A549 (cell line): ENCODE results near the gene ANTXR1. TPM values are rescaled to one million over a fixed set of nuclear protein-coding genes. Genes with fewer than 3 reads are reported as not detected.
A peak's percentile ranks its signal among the peaks of the same experiment; 100 is the strongest.

Source experiments
- ATAC-seq, 2 experiments: fragments of 200-7000 bp in 1 of 2; fragments of >200 bp in 1 of 2; cut with Nextera tagmentation in 1 of 2; cut with Tn5 transposase in 1 of 2; 3 replicates each; pipeline versions ENCODE4 v1.8.0 to v1.9.1; 2018 to 2020; ENCODE audit warnings: mild to moderate bottlenecking in 1 of 2, moderate library complexity in 1 of 2
- CTCF ChIA-PET: fragments of 300-600 bp; sonication (Branson Sonifier 250); formaldehyde crosslinking; extraction: SDS; loops from one replicate; lab custom pipeline; 2021; ENCODE audit warnings: antibody characterized with exemption, inconsistent platforms; lab: Yijun Ruan, JAX
- POLR2A ChIA-PET: fragments of 350-600 bp; formaldehyde crosslinking; extraction: SDS; loops from one replicate; lab custom pipeline; 2021; ENCODE audit warnings: antibody characterized with exemption, inconsistent platforms; lab: Yijun Ruan, JAX
- DNase-seq, 2 experiments: peaks; one replicate each; pipeline versions ENCODE4 v3.0.0 to v3.0.0-alpha.2; 2011 to 2016; ENCODE audit warnings: low read depth in 1 of 2, low spot score in 1 of 2
- FAIRE-seq: peaks from 2 replicates; lab custom pipeline; 2011; peaks lifted over from hg19 to GRCh38; lab: Jason Lieb, UNC
- H3K27ac ChIP-seq, 2 experiments: fragments of >200 bp; sonication (Bioruptor Twin); formaldehyde crosslinking; 3 replicates each; pipeline ENCODE4 v1.5.1; 2016 to 2017
- H3K4me1 ChIP-seq: fragments of >200 bp; sonication (Bioruptor Twin); formaldehyde crosslinking; 3 replicates; pipeline ENCODE4 v1.6.1; 2016
- H3K4me2 ChIP-seq: fragments of >200 bp; sonication (Bioruptor Twin); formaldehyde crosslinking; 3 replicates; pipeline ENCODE4 v1.6.1; 2016
- H3K4me3 ChIP-seq: fragments of >200 bp; sonication (Bioruptor Twin); formaldehyde crosslinking; 3 replicates; pipeline ENCODE4 v1.5.1; 2016
- H3K9me3 ChIP-seq: fragments of >200 bp; sonication (Bioruptor Twin); formaldehyde crosslinking; 3 replicates; pipeline ENCODE4 v1.6.1; 2016
- CEBPB ChIP-seq, 2 experiments: fragments of >200 bp in 1 of 2; sonication (Bioruptor Twin) in 1 of 2; formaldehyde crosslinking in 1 of 2; IDR thresholded peaks; 2 replicates each; pipeline ENCODE4 v1.6.1; 2012 to 2016
- CTCF ChIP-seq: fragments of >200 bp; sonication (Bioruptor Twin); formaldehyde crosslinking; IDR thresholded peaks from 3 replicates; pipeline ENCODE4 v1.5.1; 2016
- EHF ChIP-seq: fragments of 250-450 bp; sonication (Bioruptor Pico); IDR thresholded peaks from 2 replicates; pipeline ENCODE4 v1.5.0; 2020; ENCODE audit warnings: mild to moderate bottlenecking
- EHMT2 ChIP-seq: fragments of 200-600 bp; sonication (generic); IDR thresholded peaks from 2 replicates; pipeline ENCODE4 v1.6.1; 2016; ENCODE audit warnings: antibody characterized with exemption, low read depth, mild to moderate bottlenecking, moderate library complexity
- EP300 ChIP-seq, 2 experiments: fragments of >200 bp; sonication (Bioruptor Twin); formaldehyde crosslinking; IDR thresholded peaks; 2 replicates in 1 of 2; 3 replicates in 1 of 2; pipeline ENCODE4 v1.6.1; 2016 to 2017
- ESRRA ChIP-seq: fragments of 150-350 bp; IDR thresholded peaks from 2 replicates; pipeline ENCODE4 v1.6.1; 2014; ENCODE audit warnings: mild to moderate bottlenecking, low read length, borderline replicate concordance
- HDAC2 ChIP-seq: fragments of 200-600 bp; sonication (generic); IDR thresholded peaks from 2 replicates; pipeline ENCODE4 v1.6.1; 2016
- HES2 ChIP-seq: fragments of >200 bp; sonication (Bioruptor Twin); formaldehyde crosslinking; IDR thresholded peaks from 2 replicates; pipeline ENCODE4 v1.6.1; 2016
- MAFK ChIP-seq: fragments of 450-650 bp; IDR thresholded peaks from 2 replicates; pipeline ENCODE4 v1.6.1; 2014; ENCODE audit not compliant: partially characterized antibody
- NFE2L2 ChIP-seq: fragments of 150-350 bp; conservative IDR thresholded peaks from 2 replicates; pipeline ENCODE4 v1.6.1; 2014; ENCODE audit warnings: low read length
- NR3C1 ChIP-seq: fragments of >200 bp; sonication (Bioruptor Twin); formaldehyde crosslinking; IDR thresholded peaks from 3 replicates; pipeline ENCODE4 v1.6.1; 2017
- POLR2AphosphoS2 ChIP-seq: conservative IDR thresholded peaks from 2 replicates; pipeline ENCODE4 v1.6.1; 2012; ENCODE audit warnings: low read length, improper control_type of control experiment, inconsistent platforms
- REST ChIP-seq: fragments of 200-600 bp; sonication (generic); IDR thresholded peaks from 2 replicates; pipeline ENCODE4 v1.6.1; 2016; ENCODE audit warnings: antibody characterized with exemption, mild to moderate bottlenecking, moderate library complexity
- RFX5 ChIP-seq: fragments of 450-650 bp; IDR thresholded peaks from 2 replicates; pipeline ENCODE4 v1.7.1; 2014; ENCODE audit warnings: antibody characterized with exemption, mild to moderate bottlenecking, moderate library complexity
- TP53 ChIP-seq: fragments of 250-450 bp; sonication (Bioruptor Pico); IDR thresholded peaks from 2 replicates; pipeline ENCODE4 v1.5.0; 2021; ENCODE audit warnings: mild to moderate bottlenecking, moderate library complexity
- ZNF302 ChIP-seq: fragments of 250-450 bp; sonication (Bioruptor Pico); IDR thresholded peaks from 2 replicates; pipeline ENCODE4 v1.9.0; 2021; ENCODE audit warnings: inconsistent platforms, mild to moderate bottlenecking, moderate library complexity
- WGBS: methylation state at CpG from one replicate; pipeline ENCODE4 v1.1.6; 2017; ENCODE audit errors: missing lambda C conversion rate; 5-methylcytosine and 5-hydroxymethylcytosine counted together
- polyA plus RNA-seq, 4 experiments: library from polyadenylated mRNA; depleted of rRNA in 3 of 4; stranded (reverse); fragments of >200 nt; fragmentation: RNase III in 1 of 4; extraction: RNeasy Plus Mini Kit Qiagen cat#74134 plus additional on column Dnase treatment in 1 of 4; gene quantifications; 2 replicates in 3 of 4; 3 replicates in 1 of 4; pipeline ENCODE4 v1.2.3, GENCODE V29; 2011 to 2017

ANTXR1 gene
- polyA plus RNA-seq, 2 of the 4 experiments (the other 2 are of a cell fraction), result 161 to 194 TPM

GRCh38 chr2:69195706-69196105 lies 182.7 kb downstream of the ANTXR1 start (continued):
- TF ChIP-seq CTCF (no peak), HES2 (no peak), ESRRA (no peak)
- TF ChIP-seq, all 56 proteins: peak for 0

- peak overlapping the region in 1 of 2 experiments; percentile 9; a peak in 1 of 6 replicates for H3K27ac ChIP-seq
- peaks cover 5% of the 10 kb centered on the region; the same call in 1 of the 3 replicates for H3K4me1 ChIP-seq
- no peak for FAIRE-seq
- peak in 1 of 2 experiments; percentile 58 for DNase-seq
- ATAC-seq, result peak; percentile 52 to 69; a peak in 5 of 6 replicates
- no peaks in the 10 kb centered on the region for H3K9me3 ChIP-seq
- ChIA-PET CTCF (interaction anchor here (0.7 to 3.8 kb wide), 7 partner anchors 9 to 561 kb away, joined by 3 to 15 read pairs (median 3); no protein-coding TSS in a partner anchor), POLR2A (no interaction called here)
- no peak overlapping the region for H3K4me2 ChIP-seq
- TF ChIP-seq REST (no peak), CEBPB (IDR thresholded peaks at IDR 0.05) (peak in 1 of 2 experiments; percentile 73; a peak in 2 of 4 replicates), HDAC2 (no peak), TP53 (0 out of 2 replicates have a peak, but pooled peaks have one; percentile 35), NFE2L2 (no peak), RFX5 (0 out of 2 replicates have a peak, but pooled peaks have one; percentile 43), EP300 (IDR thresholded peaks at IDR 0.05) (no peak), POLR2AphosphoS2 (no peak), EHMT2 (no peak), EHF (CRISPR knock-in tag) (no peak), ZNF302 (CRISPR knock-in tag) (no peak), MAFK (no peak)
- no peak overlapping the region for H3K4me3 ChIP-seq
- 86% methylated on average over 9 of the region's 9 CpGs for whole genome bisulfite sequencing
Measured at GRCh38 chr2:69196327-69197117, 183.5 kb downstream of the ANTXR1 start.

GRCh38 chr2:69200107-69200520 lies 187.1 kb downstream of the ANTXR1 start:
- Histone ChIP-seq H3K9me3 (no peaks in the 10 kb centered on the region), H3K27ac (no peak overlapping the region), H3K4me2 (no peak overlapping the region), H3K4me3 (no peak overlapping the region), H3K4me1 (peaks cover 5% of the 10 kb centered on the region; the same call in 1 of the 3 replicates)
- no peak for TF ChIP-seq EHF (CRISPR knock-in tag)
- TF ChIP-seq NR3C1, result no peak
- FAIRE-seq (no peak), ATAC-seq (no peak), DNase-seq (no peak)
- ChIA-PET CTCF (interaction anchor here (2.1 kb wide), 1 partner anchor 14 kb away, joined by 6 read pairs; no protein-coding TSS in a partner anchor), POLR2A (interaction anchor here (0.5 kb wide), 1 partner anchor 132 kb away, joined by 6 read pairs; no protein-coding TSS in a partner anchor)
- WGBS, result 90% methylated on average over 6 of the region's 6 CpGs
